Esophagus muscularis mucosa (tissue), 4 donors: ENCODE results near the gene GRAMD1C. TPM values are rescaled to one million over a fixed set of nuclear protein-coding genes. Genes with fewer than 3 reads are reported as not detected.

Experiments
- DNase-seq: peaks from one replicate; pipeline ENCODE4 v3.0.0-alpha.2; 2017; ENCODE audit errors: extremely low spot score
- H3K27ac ChIP-seq, 4 donors: fragments of 200-600 bp; sonication (generic); replicated peaks in 1 of 4; 1 replicate in 3 of 4; 2 replicates in 1 of 4; pipeline ENCODE4 v1.5.1; 2016 to 2019; ENCODE audit warnings: mild to moderate bottlenecking in 1 of 4
- H3K27me3 ChIP-seq, 4 donors: fragments of 200-600 bp; sonication (generic); one replicate each; pipeline versions ENCODE4 v1.5.1 to v1.6.0; 2016 to 2019
- H3K36me3 ChIP-seq, 4 donors: fragments of 200-600 bp; sonication (generic); one replicate each; pipeline ENCODE4 v1.5.1; 2016 to 2019
- H3K4me1 ChIP-seq, 4 donors: fragments of 200-600 bp; sonication (generic); one replicate each; pipeline ENCODE4 v1.5.1; 2016 to 2019
- H3K4me3 ChIP-seq, 4 donors: fragments of 200-600 bp; sonication (generic); 1 replicate in 2 of 4; 2 replicates in 2 of 4; pipeline ENCODE4 v1.5.1; 2016 to 2019; ENCODE audit warnings: mild to moderate bottlenecking in 4 of 4, moderate library complexity in 1 of 4
- H3K9me3 ChIP-seq, 4 donors: fragments of 200-600 bp; sonication (generic); 1 replicate in 3 of 4; 2 replicates in 1 of 4; pipeline ENCODE4 v1.5.1; 2016 to 2019
- EP300 ChIP-seq: sonication (generic); formaldehyde crosslinking; IDR thresholded peaks from one replicate; pipeline ENCODE4 v1.6.1; 2017; ENCODE audit warnings: antibody characterized with exemption
- POLR2A ChIP-seq: fragments of 450-650 bp; IDR thresholded peaks from one replicate; pipeline ENCODE4 v1.6.1; 2017; ENCODE audit warnings: antibody characterized with exemption, moderate library complexity, mild to moderate bottlenecking, low read depth
- POLR2AphosphoS5 ChIP-seq, 2 donors: sonication (generic); formaldehyde crosslinking; IDR thresholded peaks; one replicate each; pipeline ENCODE4 v1.6.1; 2017; ENCODE audit warnings: antibody characterized with exemption in 2 of 2
- whole genome bisulfite sequencing: methylation state at CpG from one replicate; pipeline ENCODE4 v1.1.5; 2018; 5-methylcytosine and 5-hydroxymethylcytosine counted together
- intact Hi-C: fragments of 100-400 bp; cut with DNase I; formaldehyde crosslinking; loops from one replicate; pipeline ENCODE4 v1.15.1; 2023
- total RNA-seq, 4 donors: library from RNA; depleted of rRNA; stranded (reverse); fragments of >200 nt; gene quantifications; one replicate each; pipeline versions ENCODE4 v1.1.0 to v1.2.1, GENCODE V29; 2016
- TF ChIP-seq, protein P1 (sequence below), 3 experiments: fragments of 200-600 bp in 2 of 3; fragments of 450-650 bp in 1 of 3; sonication (generic) in 2 of 3; IDR thresholded peaks; one replicate each; pipeline ENCODE4 v1.5.1; 2017 to 2019; ENCODE audit warnings: antibody characterized with exemption in 3 of 3, mild to moderate bottlenecking in 2 of 3, moderate library complexity in 1 of 3

GRAMD1C gene
- total RNA-seq, 4 donors from 2014 or later = 0.33 to 2.7 (median 1.0) TPM; not detected in 1

- no peak for DNase-seq
- intact Hi-C loops = no loop called here
- WGBS = 77% methylated on average over 2 of the region's 2 CpGs
Observed at GRCh38 chr3:113898892-113899291, 60.3 kb downstream of the GRAMD1C start.

DNA sequence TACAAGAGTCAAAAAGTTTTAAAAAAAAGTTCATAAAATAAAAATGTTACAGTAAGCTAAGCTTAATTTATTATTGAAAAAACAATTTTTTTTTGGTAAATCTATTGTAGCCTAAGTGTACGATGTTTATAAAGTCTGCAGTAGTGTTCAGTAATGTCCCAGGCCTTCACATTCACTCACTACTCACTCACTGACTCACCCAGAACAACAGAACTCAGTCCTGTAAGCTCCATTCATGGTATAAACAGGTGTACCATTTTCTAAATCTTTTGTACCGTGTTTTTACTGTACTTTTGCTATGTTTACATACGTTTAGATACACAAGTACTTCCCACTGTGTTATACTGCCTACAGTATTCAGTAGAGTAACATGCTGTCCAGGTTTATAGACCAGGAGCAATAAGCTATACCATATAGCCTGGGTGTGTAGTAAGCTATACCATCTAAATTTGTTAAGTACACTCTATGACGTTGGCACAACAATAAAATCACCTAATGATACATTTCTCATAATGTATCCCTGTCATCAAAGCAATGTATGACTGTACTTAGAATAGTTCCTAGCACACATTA lies 68.1 kb downstream of the GRAMD1C start:
- 89% methylated on average over 4 of the region's 4 CpGs for WGBS
- no peaks in the 10 kb centered on the region for H3K9me3 ChIP-seq
- H3K4me1 ChIP-seq = no peaks in the 10 kb centered on the region
- H3K4me3 ChIP-seq = no peak overlapping the region
- no peaks in the 10 kb centered on the region for H3K27me3 ChIP-seq
- intact Hi-C loops = no loop called here
- H3K36me3 ChIP-seq = no peaks in the 10 kb centered on the region
- TF ChIP-seq POLR2AphosphoS5 (IDR thresholded peaks at IDR 0.05) = no peak
- no peak for TF ChIP-seq EP300
- TF ChIP-seq POLR2A = no peak
- TF ChIP-seq, protein P1, sequence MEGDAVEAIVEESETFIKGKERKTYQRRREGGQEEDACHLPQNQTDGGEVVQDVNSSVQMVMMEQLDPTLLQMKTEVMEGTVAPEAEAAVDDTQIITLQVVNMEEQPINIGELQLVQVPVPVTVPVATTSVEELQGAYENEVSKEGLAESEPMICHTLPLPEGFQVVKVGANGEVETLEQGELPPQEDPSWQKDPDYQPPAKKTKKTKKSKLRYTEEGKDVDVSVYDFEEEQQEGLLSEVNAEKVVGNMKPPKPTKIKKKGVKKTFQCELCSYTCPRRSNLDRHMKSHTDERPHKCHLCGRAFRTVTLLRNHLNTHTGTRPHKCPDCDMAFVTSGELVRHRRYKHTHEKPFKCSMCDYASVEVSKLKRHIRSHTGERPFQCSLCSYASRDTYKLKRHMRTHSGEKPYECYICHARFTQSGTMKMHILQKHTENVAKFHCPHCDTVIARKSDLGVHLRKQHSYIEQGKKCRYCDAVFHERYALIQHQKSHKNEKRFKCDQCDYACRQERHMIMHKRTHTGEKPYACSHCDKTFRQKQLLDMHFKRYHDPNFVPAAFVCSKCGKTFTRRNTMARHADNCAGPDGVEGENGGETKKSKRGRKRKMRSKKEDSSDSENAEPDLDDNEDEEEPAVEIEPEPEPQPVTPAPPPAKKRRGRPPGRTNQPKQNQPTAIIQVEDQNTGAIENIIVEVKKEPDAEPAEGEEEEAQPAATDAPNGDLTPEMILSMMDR (IDR thresholded peaks at IDR 0.05) = no peak
- DNase-seq = no peak
- no peak overlapping the region for H3K27ac ChIP-seq

More at GRCh38 chr3:113898892-113899291, 60.3 kb downstream of the GRAMD1C start:
- Histone ChIP-seq H3K9me3 (no peaks in the 10 kb centered on the region), H3K27ac (no peak overlapping the region), H3K27me3 (no peaks in the 10 kb centered on the region), H3K36me3 (no peaks in the 10 kb centered on the region), H3K4me1 (peaks cover 0 to 17% (median 0%) of the 10 kb centered on the region in 4 donors), H3K4me3 (no peak overlapping the region)
- TF ChIP-seq POLR2AphosphoS5 (IDR thresholded peaks at IDR 0.05) (no peak), EP300 (no peak), POLR2A (no peak)
- TF ChIP-seq, protein P1 (IDR thresholded peaks at IDR 0.05) = no peak

DNA sequence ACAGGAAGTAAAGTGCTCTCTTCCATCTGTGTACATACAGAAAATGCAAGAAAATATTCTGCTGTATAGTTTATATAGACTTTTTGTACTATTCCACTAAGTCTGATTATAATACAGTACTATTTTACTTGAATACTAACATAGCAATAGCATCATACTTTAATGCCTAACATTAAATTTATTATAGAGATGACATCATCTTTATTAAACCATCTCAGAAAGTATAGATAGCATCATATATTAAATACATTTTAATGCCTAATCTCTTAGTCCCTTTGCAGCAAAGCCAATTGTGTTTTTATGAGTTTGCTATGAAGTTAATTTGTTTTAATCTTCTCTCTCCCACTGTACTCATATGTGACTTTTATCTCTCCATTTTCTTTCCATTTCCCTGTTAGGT lies 69.5 kb downstream of the GRAMD1C start:
- H3K27ac ChIP-seq = no peak overlapping the region
- no peak for TF ChIP-seq EP300
- TF ChIP-seq, protein P1 (IDR thresholded peaks at IDR 0.05) = no peak
- no peak for TF ChIP-seq POLR2AphosphoS5 (IDR thresholded peaks at IDR 0.05)
- no peak for TF ChIP-seq POLR2A
- no peak for DNase-seq
- H3K4me1 ChIP-seq = no peaks in the 10 kb centered on the region
- no peak overlapping the region for H3K4me3 ChIP-seq
- no peaks in the 10 kb centered on the region for H3K36me3 ChIP-seq
- H3K27me3 ChIP-seq = no peaks in the 10 kb centered on the region
- intact Hi-C loops = no loop called here
- no peaks in the 10 kb centered on the region for H3K9me3 ChIP-seq

GRCh38 chr3:113910966-113911365 lies 72.4 kb downstream of the GRAMD1C start:
- 83% methylated on average over 5 of the region's 5 CpGs for WGBS
- intact Hi-C loops = loop anchor here (5.0 to 10.0 kb wide), 2 partner anchors 74 to 176 kb away; partner anchors contain the start of gene GRAMD1C

More at GRCh38 chr3:113910966-113911365, 72.4 kb downstream of the GRAMD1C start:
- H3K36me3 ChIP-seq = no peaks in the 10 kb centered on the region
- H3K27ac ChIP-seq = no peak overlapping the region
- H3K27me3 ChIP-seq = no peaks in the 10 kb centered on the region
- no peaks in the 10 kb centered on the region for H3K9me3 ChIP-seq
- H3K4me3 ChIP-seq = no peak overlapping the region
- TF ChIP-seq POLR2A = no peak
- no peak for TF ChIP-seq EP300
- TF ChIP-seq, protein P1 (IDR thresholded peaks at IDR 0.05) = no peak
- TF ChIP-seq POLR2AphosphoS5 (IDR thresholded peaks at IDR 0.05) = no peak
- no peaks in the 10 kb centered on the region for H3K4me1 ChIP-seq
- no peak for DNase-seq
